Transverse colon (tissue), 4 donors: ENCODE results near the gene TMEM250. TPM values are rescaled to one million over a fixed set of nuclear protein-coding genes. Genes with fewer than 3 reads are reported as not detected.

Source experiments
- DNase-seq: peaks from one replicate; pipeline ENCODE4 v3.0.0-alpha.2; 2019
- H3K27ac ChIP-seq, 4 donors: fragments of 200-600 bp; sonication (generic); 2 replicates each; pipeline ENCODE4 v1.5.1; 2016 to 2018; ENCODE audit warnings: inconsistent platforms in 4 of 4
- H3K27me3 ChIP-seq: fragments of 200-600 bp; sonication (generic); 2 replicates; pipeline ENCODE4 v1.5.1; 2017; ENCODE audit warnings: inconsistent platforms
- H3K36me3 ChIP-seq, 4 donors: fragments of 200-600 bp; sonication (generic); 2 replicates each; pipeline ENCODE4 v1.5.1; 2017 to 2019; ENCODE audit warnings: inconsistent platforms in 4 of 4
- H3K4me1 ChIP-seq, 4 donors: fragments of 200-600 bp; sonication (generic); 2 replicates each; pipeline ENCODE4 v1.5.1; 2017 to 2020; ENCODE audit warnings: inconsistent platforms in 4 of 4
- H3K4me3 ChIP-seq, 4 donors: fragments of 200-600 bp; sonication (generic); 1 replicate in 1 of 4; 2 replicates in 3 of 4; pipeline versions ENCODE4 v1.5.1 to v1.6.1; 2017 to 2019; ENCODE audit warnings: inconsistent platforms in 4 of 4
- H3K9me3 ChIP-seq, 2 donors: fragments of 200-600 bp; sonication (generic); 2 replicates each; pipeline ENCODE4 v1.5.1; 2017 to 2019; ENCODE audit warnings: inconsistent platforms in 2 of 2
- EP300 ChIP-seq: sonication (generic); formaldehyde crosslinking; IDR thresholded peaks from one replicate; pipeline ENCODE4 v1.6.1; 2017; ENCODE audit warnings: antibody characterized with exemption, low read depth
- POLR2A ChIP-seq: fragments of 450-650 bp; IDR thresholded peaks from one replicate; pipeline ENCODE4 v1.6.1; 2016; ENCODE audit warnings: antibody characterized with exemption, mild to moderate bottlenecking, moderate library complexity
- POLR2AphosphoS5 ChIP-seq, 3 donors: sonication (generic); formaldehyde crosslinking; IDR thresholded peaks; one replicate each; pipeline ENCODE4 v1.6.1; 2016; ENCODE audit warnings: antibody characterized with exemption in 3 of 3
- WGBS, 2 donors: methylation state at CpG; one replicate each; pipeline ENCODE4 v1.1.5; 2018; ENCODE audit warnings: low coverage in 1 of 2; 5-methylcytosine and 5-hydroxymethylcytosine counted together
- in situ Hi-C, 4 donors: fragments of 200-750 bp; cut with MboI; loops; one replicate each; pipeline versions ENCODE4 v1.15.0 to v1.15.1; 2017; ENCODE audit warnings: low sequenced_read_pairs in 3 of 4, low pct_ligation_motif_present in 1 of 4, low pct_unique_long_range_greater_than_20kb in 1 of 4
- intact Hi-C: fragments of 100-400 bp; cut with DNase I; formaldehyde crosslinking; loops from one replicate; pipeline ENCODE4 v1.15.1; 2023; ENCODE audit warnings: low total_unique reads
- total RNA-seq, 4 donors: library from RNA; depleted of rRNA; stranded (reverse); fragments of >200 nt; gene quantifications; one replicate each; pipeline ENCODE4 v1.1.0, GENCODE V29; 2016
- TF ChIP-seq, protein P1 (sequence below), 5 experiments: fragments of 200-600 bp in 3 of 5; fragments of 450-650 bp in 2 of 5; sonication (generic) in 3 of 5; IDR thresholded peaks; 1 replicate in 2 of 5; 2 replicates in 3 of 5; pipeline ENCODE4 v1.5.1; 2016 to 2017; ENCODE audit warnings: antibody characterized with exemption in 5 of 5, inconsistent platforms in 3 of 5, mild to moderate bottlenecking in 2 of 5, moderate library complexity in 1 of 5

TMEM250 gene
- total RNA-seq, 4 donors from 2014 or later: 50.3 to 187 (median 86.6) TPM

DNA sequence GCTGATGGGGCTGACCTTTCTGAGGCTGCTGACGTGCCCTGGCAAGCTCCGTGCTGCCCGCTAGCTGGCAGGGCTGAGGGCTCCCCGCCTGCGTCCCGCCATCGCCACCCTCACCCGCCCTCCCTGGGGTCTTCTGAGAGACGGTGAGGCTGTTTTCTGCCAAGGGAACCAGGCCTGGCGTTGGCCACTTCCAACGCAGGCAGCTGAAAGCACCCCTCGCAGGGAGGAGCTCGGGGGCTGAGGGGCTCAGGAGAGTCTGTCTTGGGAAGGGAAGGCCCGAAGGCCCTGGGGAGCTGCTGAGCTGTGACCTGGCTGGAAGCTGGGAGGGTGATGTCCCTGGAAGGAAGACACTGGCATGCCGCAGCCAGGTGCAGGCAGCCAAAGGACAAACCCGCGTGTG, 9.8 kb upstream of the TMEM250 start:
- 88 to 90% methylated on average over 2 to 16 of the region's 17 CpGs for WGBS, 2 donors
- Histone ChIP-seq H3K36me3 (no peaks in the 10 kb centered on the region), H3K4me1 (peaks cover 3 to 13% (median 9%) of the 10 kb centered on the region in 4 donors), H3K4me3 (no peak overlapping the region), H3K27me3 (peaks cover 62% of the 10 kb centered on the region), H3K27ac (no peak overlapping the region), H3K9me3 (no peaks in the 10 kb centered on the region)
- DNase-seq: no peak
- TF ChIP-seq, protein P1, sequence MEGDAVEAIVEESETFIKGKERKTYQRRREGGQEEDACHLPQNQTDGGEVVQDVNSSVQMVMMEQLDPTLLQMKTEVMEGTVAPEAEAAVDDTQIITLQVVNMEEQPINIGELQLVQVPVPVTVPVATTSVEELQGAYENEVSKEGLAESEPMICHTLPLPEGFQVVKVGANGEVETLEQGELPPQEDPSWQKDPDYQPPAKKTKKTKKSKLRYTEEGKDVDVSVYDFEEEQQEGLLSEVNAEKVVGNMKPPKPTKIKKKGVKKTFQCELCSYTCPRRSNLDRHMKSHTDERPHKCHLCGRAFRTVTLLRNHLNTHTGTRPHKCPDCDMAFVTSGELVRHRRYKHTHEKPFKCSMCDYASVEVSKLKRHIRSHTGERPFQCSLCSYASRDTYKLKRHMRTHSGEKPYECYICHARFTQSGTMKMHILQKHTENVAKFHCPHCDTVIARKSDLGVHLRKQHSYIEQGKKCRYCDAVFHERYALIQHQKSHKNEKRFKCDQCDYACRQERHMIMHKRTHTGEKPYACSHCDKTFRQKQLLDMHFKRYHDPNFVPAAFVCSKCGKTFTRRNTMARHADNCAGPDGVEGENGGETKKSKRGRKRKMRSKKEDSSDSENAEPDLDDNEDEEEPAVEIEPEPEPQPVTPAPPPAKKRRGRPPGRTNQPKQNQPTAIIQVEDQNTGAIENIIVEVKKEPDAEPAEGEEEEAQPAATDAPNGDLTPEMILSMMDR (IDR thresholded peaks at IDR 0.05): no peak
- TF ChIP-seq POLR2AphosphoS5 (IDR thresholded peaks at IDR 0.05): no peak
- no peak for TF ChIP-seq EP300
- in situ Hi-C loops (loop anchor here in 2 of 4 donors (10.0 kb wide), 2 partner anchors 164 to 264 kb away; partner anchors contain the start of gene UBAC1 (in 1 of the 2)), intact Hi-C loops (no loop called here)

DNA sequence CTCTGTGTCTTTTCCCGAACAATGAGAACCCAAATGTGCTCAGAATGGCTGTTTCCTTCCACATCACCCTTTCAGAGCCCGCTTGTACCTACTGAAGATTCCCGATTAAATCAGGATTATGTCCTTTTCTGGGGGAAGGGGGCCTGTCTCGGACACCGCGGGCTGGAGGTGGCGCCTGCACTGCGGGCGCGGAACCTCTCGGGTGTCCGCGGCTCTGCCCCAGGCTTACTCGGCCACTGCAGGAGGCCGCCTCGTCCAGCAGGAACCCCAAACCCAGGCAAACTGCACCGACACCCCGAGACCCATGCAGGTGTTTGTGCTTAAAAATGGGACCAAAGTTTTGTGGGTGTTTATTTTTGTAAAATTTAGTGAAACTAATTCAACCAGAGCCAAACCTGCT, 8.6 kb upstream of the TMEM250 start:
- TF ChIP-seq EP300: no peak
- TF ChIP-seq, protein P1 (IDR thresholded peaks at IDR 0.05): no peak
- TF ChIP-seq POLR2AphosphoS5 (IDR thresholded peaks at IDR 0.05): no peak
- no peak for TF ChIP-seq POLR2A
- in situ Hi-C loops: loop anchor here in 2 of 4 donors (10.0 kb wide), 2 partner anchors 163 to 263 kb away; partner anchors contain the start of gene UBAC1 (in 1 of the 2)
- peaks cover 54% of the 10 kb centered on the region for H3K27me3 ChIP-seq
- intact Hi-C loops: no loop called here
- H3K4me1 ChIP-seq: peaks cover 0 to 7% (median 5%) of the 10 kb centered on the region in 4 donors
- H3K27ac ChIP-seq: no peak overlapping the region
- no peak for DNase-seq
- H3K9me3 ChIP-seq: no peaks in the 10 kb centered on the region
- H3K4me3 ChIP-seq: no peak overlapping the region
- WGBS, 2 donors: 81 to 86% methylated on average over 3 to 18 of the region's 18 CpGs
- no peaks in the 10 kb centered on the region for H3K36me3 ChIP-seq

DNA sequence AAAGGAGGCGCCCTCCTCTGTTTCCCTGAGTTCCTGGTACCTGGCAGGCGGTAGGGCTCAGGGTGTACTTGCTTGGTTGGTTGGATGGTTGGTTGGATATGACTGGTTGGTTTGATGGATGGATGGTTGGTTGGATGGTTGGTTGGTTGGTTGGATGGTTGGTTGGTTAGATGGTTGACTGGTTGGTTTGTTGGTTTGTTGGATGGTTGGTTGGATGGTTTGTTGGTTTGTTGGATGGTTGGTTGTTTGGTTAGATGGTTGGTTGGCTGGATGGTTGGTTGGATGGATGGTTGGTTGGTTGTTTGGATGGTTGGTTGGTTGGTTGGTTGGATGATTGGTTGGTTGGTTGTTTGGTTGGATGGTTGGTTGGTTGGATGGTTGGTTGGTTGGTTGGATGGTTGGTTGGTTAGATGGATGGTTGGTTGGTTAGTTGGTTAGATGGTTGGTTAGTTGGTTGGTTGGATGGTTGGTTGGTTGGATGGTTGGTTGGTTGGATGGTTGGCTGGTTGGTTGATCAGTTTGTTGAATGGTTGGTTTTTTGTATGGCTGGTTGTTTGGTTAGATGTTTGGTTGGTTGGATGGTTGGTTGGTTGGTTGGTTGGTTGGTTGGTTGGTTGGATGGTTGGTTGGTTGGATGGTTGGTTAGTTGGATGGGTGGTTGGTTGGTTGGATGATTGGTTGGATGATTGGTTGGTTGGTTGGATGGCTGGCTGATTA, 6.5 kb upstream of the TMEM250 start:
- 100% methylated on average over 2 of the region's 2 CpGs; no CpG with 5 or more reads in 1 of the 2 donors for WGBS, 2 donors
- DNase-seq: no peak

DNA sequence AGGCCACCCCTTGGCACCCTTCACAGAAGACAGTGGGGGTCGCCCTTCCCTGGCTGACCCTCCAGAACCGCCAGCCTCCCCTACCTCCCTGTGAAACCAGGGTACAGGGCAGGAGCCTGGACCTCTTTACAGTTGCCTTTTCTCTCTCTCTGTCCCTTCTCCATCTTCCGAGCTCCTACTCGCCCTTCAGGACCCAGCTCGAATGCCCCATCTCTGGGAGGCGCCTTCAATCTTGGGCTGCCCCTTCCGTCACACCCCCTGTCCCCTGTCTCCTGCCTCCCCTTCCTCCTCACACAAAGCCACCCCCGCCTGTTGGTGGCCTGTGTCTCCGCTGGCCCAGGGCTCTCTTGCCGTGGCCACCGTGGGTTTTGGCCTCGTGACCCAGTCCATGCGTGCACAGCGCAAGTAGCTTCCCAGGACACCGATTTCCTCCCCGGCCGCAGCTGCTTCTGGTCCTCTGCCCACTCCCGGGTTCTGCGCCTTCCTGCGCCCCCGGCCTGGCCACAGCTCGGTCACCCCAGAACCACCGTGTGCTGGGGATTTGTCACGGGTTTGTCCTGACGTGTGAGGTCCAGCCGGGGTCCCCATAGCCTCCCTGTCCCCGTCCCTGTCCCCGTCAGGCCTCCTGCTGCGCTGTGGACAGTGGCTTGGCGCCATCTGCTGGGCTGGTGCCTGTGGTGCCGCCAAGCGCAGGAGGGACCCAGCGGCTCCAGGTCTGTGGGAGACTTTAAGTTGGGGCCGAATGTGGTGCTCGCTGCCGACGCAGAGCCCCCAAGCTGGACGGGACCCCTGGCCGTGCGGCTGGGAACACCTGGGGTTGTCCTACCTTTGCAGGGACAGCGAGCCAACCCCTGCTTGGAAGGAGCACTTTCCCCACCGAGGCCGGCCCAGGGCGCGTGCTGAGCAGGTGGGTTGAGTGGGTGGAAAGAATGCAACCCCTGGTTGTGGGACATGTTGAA, 4.0 kb upstream of the TMEM250 start:
- Histone ChIP-seq H3K36me3 (no peaks in the 10 kb centered on the region), H3K4me1 (peaks cover 6 to 24% (median 18%) of the 10 kb centered on the region in 4 donors), H3K4me3 (peak overlapping the region in 1 of 4 donors; percentile 23), H3K27me3 (peaks cover 20% of the 10 kb centered on the region), H3K9me3 (no peaks in the 10 kb centered on the region), H3K27ac (no peak overlapping the region)
- peak; percentile 78 for DNase-seq
- WGBS, 2 donors: 17 to 64% methylated on average over 7 to 34 of the region's 45 CpGs
- TF ChIP-seq EP300: no peak
- TF ChIP-seq, protein P1 (IDR thresholded peaks at IDR 0.05): peak; percentile 94 to 98 (median 97)
- in situ Hi-C loops (loop anchor here (5.0 to 25.0 kb wide), 5 partner anchors 155 to 260 kb away; partner anchors contain the start of gene UBAC1 (in 2 of the 4)), intact Hi-C loops (loop anchor here (2.0 to 5.0 kb wide), 2 partner anchors 154 to 255 kb away; no protein-coding TSS in a partner anchor)

More for the DNA sequence above, 6.5 kb upstream of the TMEM250 start:
- H3K9me3 ChIP-seq: no peaks in the 10 kb centered on the region
- in situ Hi-C loops: loop anchor here (5.0 to 25.0 kb wide), 5 partner anchors 158 to 263 kb away; partner anchors contain the start of gene UBAC1 (in 2 of the 4)
- no peak for TF ChIP-seq POLR2A
- H3K27ac ChIP-seq: no peak overlapping the region
- H3K4me3 ChIP-seq: no peak overlapping the region
- H3K4me1 ChIP-seq: peaks cover 2 to 15% (median 5%) of the 10 kb centered on the region in 4 donors
- H3K27me3 ChIP-seq: peaks cover 33% of the 10 kb centered on the region
- no peaks in the 10 kb centered on the region for H3K36me3 ChIP-seq
- intact Hi-C loops: loop anchor here (1.0 to 5.0 kb wide), 2 partner anchors 47 to 258 kb away; no protein-coding TSS in a partner anchor
